Tibial nerve (tissue), 4 donors: ENCODE results near the gene PKD2L2.

ENCODE experiments used
- CTCF ChIP-seq, 5 experiments: fragments of 200-600 bp in 3 of 5; fragments of 450-650 bp in 2 of 5; sonication (generic) in 3 of 5; IDR thresholded peaks; one replicate each; pipeline ENCODE4 v1.5.1; 2016 to 2019; ENCODE audit warnings: antibody characterized with exemption in 5 of 5, mild to moderate bottlenecking in 3 of 5, moderate library complexity in 2 of 5
- EP300 ChIP-seq, 2 donors: sonication (generic); formaldehyde crosslinking; IDR thresholded peaks; one replicate each; pipeline ENCODE4 v1.6.1; 2017; ENCODE audit warnings: antibody characterized with exemption in 2 of 2, mild to moderate bottlenecking in 1 of 2
- POLR2A ChIP-seq, 2 donors: fragments of 450-650 bp; IDR thresholded peaks; one replicate each; pipeline ENCODE4 v1.6.1; 2017; ENCODE audit warnings: antibody characterized with exemption in 2 of 2, mild to moderate bottlenecking in 2 of 2, moderate library complexity in 2 of 2

- TF ChIP-seq CTCF (IDR thresholded peaks at IDR 0.05): no peak
- TF ChIP-seq POLR2A (IDR thresholded peaks at IDR 0.05): no peak
- TF ChIP-seq EP300 (IDR thresholded peaks at IDR 0.05): no peak
Measured at GRCh38 chr5:137847687-137848086, 41.6 kb upstream of the PKD2L2 start.
